WTC11 (cell line): ENCODE measurements around the gene MAMSTR. TPM values are rescaled to one million over a fixed set of nuclear protein-coding genes. Genes with fewer than 3 reads are reported as not detected.

Experiments
- E2F1 ChIP-seq: sonication (generic); formaldehyde crosslinking; IDR thresholded peaks from 2 replicates; pipeline ENCODE4 v1.8.0; 2022; ENCODE audit warnings: mild to moderate bottlenecking, missing genetic modification reagents
- E2F4 ChIP-seq: sonication (generic); formaldehyde crosslinking; IDR thresholded peaks from 2 replicates; pipeline ENCODE4 v1.8.1; 2022; ENCODE audit warnings: low read depth, mild to moderate bottlenecking, moderate library complexity, missing genetic modification reagents, borderline replicate concordance
- EMX1 ChIP-seq: fragments of 250-450 bp; sonication (Bioruptor Pico); IDR thresholded peaks from 2 replicates; pipeline ENCODE4 v1.8.0; 2021; ENCODE audit warnings: mild to moderate bottlenecking
- GABPB1 ChIP-seq: sonication (generic); formaldehyde crosslinking; IDR thresholded peaks from 2 replicates; pipeline ENCODE4 v1.8.1; 2023; ENCODE audit warnings: mild to moderate bottlenecking, missing genetic modification reagents
- GRHL2 ChIP-seq: fragments of 250-450 bp; sonication (Bioruptor Pico); IDR thresholded peaks from 2 replicates; pipeline ENCODE4 v1.8.0; 2022; ENCODE audit warnings: mild to moderate bottlenecking, moderate library complexity; ENCODE audit not compliant: insufficient replicate concordance, severe bottlenecking
- MLX ChIP-seq: sonication (generic); formaldehyde crosslinking; IDR thresholded peaks from 2 replicates; pipeline ENCODE4 v1.8.1; 2023; ENCODE audit warnings: mild to moderate bottlenecking, missing genetic modification reagents, moderate library complexity
- NFYB ChIP-seq: sonication (generic); formaldehyde crosslinking; conservative IDR thresholded peaks from 2 replicates; pipeline ENCODE4 v1.8.0; 2022; ENCODE audit warnings: low read depth, missing genetic modification reagents
- NR1H2 ChIP-seq: sonication (generic); formaldehyde crosslinking; IDR thresholded peaks from 2 replicates; pipeline ENCODE4 v1.9.0; 2021; ENCODE audit warnings: mild to moderate bottlenecking, moderate library complexity, missing genetic modification reagents
- OVOL2 ChIP-seq: fragments of 250-450 bp; sonication (Bioruptor Pico); IDR thresholded peaks from 2 replicates; pipeline ENCODE4 v1.9.0; 2021; ENCODE audit warnings: mild to moderate bottlenecking, borderline replicate concordance
- RELA ChIP-seq: sonication (generic); formaldehyde crosslinking; IDR thresholded peaks from 2 replicates; pipeline ENCODE4 v1.8.1; 2022; ENCODE audit warnings: missing genetic modification reagents, mild to moderate bottlenecking, borderline replicate concordance
- SOX15 ChIP-seq: fragments of 250-450 bp; sonication (Bioruptor Pico); IDR thresholded peaks from 2 replicates; pipeline ENCODE4 v1.9.0; 2021; ENCODE audit warnings: mild to moderate bottlenecking
- STAT6 ChIP-seq: sonication (generic); formaldehyde crosslinking; conservative IDR thresholded peaks from 2 replicates; pipeline ENCODE4 v1.8.1; 2023; ENCODE audit warnings: mild to moderate bottlenecking, low read depth, missing genetic modification reagents, moderate library complexity
- TP53 ChIP-seq: sonication (generic); formaldehyde crosslinking; IDR thresholded peaks from 2 replicates; pipeline ENCODE4 v1.8.1; 2023; ENCODE audit warnings: mild to moderate bottlenecking, missing genetic modification reagents
- ZMAT4 ChIP-seq: fragments of 250-450 bp; sonication (Bioruptor Pico); IDR thresholded peaks from 2 replicates; pipeline ENCODE4 v1.9.0; 2021; ENCODE audit warnings: mild to moderate bottlenecking
- ZNF263 ChIP-seq: sonication (generic); formaldehyde crosslinking; IDR thresholded peaks from 2 replicates; pipeline ENCODE4 v1.8.1; 2022; ENCODE audit warnings: low read depth, mild to moderate bottlenecking, moderate library complexity, missing genetic modification reagents
- ZNF396 ChIP-seq: fragments of 250-450 bp; sonication (Bioruptor Pico); IDR thresholded peaks from 2 replicates; pipeline ENCODE4 v1.8.0; 2021; ENCODE audit warnings: mild to moderate bottlenecking, moderate library complexity, borderline replicate concordance
- ZNF423 ChIP-seq: fragments of 250-450 bp; sonication (Bioruptor Pico); IDR thresholded peaks from 2 replicates; pipeline ENCODE4 v2.1.2; 2022; ENCODE audit warnings: mild to moderate bottlenecking, moderate library complexity
- total RNA-seq: library from RNA; stranded (reverse); gene quantifications from 3 replicates; pipeline ENCODE4 v1.2.3, GENCODE V29; 2021
- TF ChIP-seq, protein P1 (sequence below): sonication (generic); formaldehyde crosslinking; IDR thresholded peaks from 2 replicates; pipeline ENCODE4 v1.8.0; 2022; ENCODE audit warnings: missing genetic modification reagents
- TF ChIP-seq, protein P2 (sequence below): sonication (generic); formaldehyde crosslinking; IDR thresholded peaks from 2 replicates; pipeline ENCODE4 v1.8.0; 2023; ENCODE audit warnings: missing genetic modification reagents, mild to moderate bottlenecking, borderline replicate concordance

The MAMSTR gene
- total RNA-seq, 1 experiment from 2014 or later = 1.4 TPM

GRCh38 chr19:48752496-48753365, 33.2 kb upstream of the MAMSTR start, which contains the start of gene FUT1 (continued):
- TF ChIP-seq ZMAT4 (CRISPR knock-in tag) (no peak; the same call in 1 of the 2 replicates), STAT6 (CRISPR knock-in tag) (no peak), ZNF263 (CRISPR knock-in tag) (peak; percentile 71; the same call in 1 of the 2 replicates), GRHL2 (CRISPR knock-in tag) (no peak), RELA (CRISPR knock-in tag) (no peak), E2F1 (CRISPR knock-in tag) (no peak), TP53 (CRISPR knock-in tag) (peak; percentile 69), MLX (0 out of 2 replicates have a peak, but pooled peaks have one; percentile 64), SOX15 (CRISPR knock-in tag) (no peak), E2F4 (0 out of 2 replicates have a peak, but pooled peaks have one; percentile 57), OVOL2 (no peak), NFYB (CRISPR knock-in tag) (no peak), ZNF423 (CRISPR knock-in tag) (no peak), GABPB1 (CRISPR knock-in tag) (no peak), NR1H2 (CRISPR knock-in tag) (no peak), ZNF396 (CRISPR knock-in tag) (no peak), EMX1 (no peak)
- TF ChIP-seq, protein P1, sequence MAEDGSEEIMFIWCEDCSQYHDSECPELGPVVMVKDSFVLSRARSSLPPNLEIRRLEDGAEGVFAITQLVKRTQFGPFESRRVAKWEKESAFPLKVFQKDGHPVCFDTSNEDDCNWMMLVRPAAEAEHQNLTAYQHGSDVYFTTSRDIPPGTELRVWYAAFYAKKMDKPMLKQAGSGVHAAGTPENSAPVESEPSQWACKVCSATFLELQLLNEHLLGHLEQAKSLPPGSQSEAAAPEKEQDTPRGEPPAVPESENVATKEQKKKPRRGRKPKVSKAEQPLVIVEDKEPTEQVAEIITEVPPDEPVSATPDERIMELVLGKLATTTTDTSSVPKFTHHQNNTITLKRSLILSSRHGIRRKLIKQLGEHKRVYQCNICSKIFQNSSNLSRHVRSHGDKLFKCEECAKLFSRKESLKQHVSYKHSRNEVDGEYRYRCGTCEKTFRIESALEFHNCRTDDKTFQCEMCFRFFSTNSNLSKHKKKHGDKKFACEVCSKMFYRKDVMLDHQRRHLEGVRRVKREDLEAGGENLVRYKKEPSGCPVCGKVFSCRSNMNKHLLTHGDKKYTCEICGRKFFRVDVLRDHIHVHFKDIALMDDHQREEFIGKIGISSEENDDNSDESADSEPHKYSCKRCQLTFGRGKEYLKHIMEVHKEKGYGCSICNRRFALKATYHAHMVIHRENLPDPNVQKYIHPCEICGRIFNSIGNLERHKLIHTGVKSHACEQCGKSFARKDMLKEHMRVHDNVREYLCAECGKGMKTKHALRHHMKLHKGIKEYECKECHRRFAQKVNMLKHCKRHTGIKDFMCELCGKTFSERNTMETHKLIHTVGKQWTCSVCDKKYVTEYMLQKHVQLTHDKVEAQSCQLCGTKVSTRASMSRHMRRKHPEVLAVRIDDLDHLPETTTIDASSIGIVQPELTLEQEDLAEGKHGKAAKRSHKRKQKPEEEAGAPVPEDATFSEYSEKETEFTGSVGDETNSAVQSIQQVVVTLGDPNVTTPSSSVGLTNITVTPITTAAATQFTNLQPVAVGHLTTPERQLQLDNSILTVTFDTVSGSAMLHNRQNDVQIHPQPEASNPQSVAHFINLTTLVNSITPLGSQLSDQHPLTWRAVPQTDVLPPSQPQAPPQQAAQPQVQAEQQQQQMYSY (CRISPR knock-in tag) = peak; percentile 100
- TF ChIP-seq, protein P2, sequence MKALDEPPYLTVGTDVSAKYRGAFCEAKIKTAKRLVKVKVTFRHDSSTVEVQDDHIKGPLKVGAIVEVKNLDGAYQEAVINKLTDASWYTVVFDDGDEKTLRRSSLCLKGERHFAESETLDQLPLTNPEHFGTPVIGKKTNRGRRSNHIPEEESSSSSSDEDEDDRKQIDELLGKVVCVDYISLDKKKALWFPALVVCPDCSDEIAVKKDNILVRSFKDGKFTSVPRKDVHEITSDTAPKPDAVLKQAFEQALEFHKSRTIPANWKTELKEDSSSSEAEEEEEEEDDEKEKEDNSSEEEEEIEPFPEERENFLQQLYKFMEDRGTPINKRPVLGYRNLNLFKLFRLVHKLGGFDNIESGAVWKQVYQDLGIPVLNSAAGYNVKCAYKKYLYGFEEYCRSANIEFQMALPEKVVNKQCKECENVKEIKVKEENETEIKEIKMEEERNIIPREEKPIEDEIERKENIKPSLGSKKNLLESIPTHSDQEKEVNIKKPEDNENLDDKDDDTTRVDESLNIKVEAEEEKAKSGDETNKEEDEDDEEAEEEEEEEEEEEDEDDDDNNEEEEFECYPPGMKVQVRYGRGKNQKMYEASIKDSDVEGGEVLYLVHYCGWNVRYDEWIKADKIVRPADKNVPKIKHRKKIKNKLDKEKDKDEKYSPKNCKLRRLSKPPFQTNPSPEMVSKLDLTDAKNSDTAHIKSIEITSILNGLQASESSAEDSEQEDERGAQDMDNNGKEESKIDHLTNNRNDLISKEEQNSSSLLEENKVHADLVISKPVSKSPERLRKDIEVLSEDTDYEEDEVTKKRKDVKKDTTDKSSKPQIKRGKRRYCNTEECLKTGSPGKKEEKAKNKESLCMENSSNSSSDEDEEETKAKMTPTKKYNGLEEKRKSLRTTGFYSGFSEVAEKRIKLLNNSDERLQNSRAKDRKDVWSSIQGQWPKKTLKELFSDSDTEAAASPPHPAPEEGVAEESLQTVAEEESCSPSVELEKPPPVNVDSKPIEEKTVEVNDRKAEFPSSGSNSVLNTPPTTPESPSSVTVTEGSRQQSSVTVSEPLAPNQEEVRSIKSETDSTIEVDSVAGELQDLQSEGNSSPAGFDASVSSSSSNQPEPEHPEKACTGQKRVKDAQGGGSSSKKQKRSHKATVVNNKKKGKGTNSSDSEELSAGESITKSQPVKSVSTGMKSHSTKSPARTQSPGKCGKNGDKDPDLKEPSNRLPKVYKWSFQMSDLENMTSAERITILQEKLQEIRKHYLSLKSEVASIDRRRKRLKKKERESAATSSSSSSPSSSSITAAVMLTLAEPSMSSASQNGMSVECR = peak; percentile 84; the same call in 1 of the 2 replicates
